Ureter (tissue), 1 donor: Measurements from ENCODE around the gene SIMC1. TPM values are rescaled to one million over a fixed set of nuclear protein-coding genes. Genes with fewer than 3 reads are reported as not detected.
"Not testable (repeated sequence)": the region's sequence is repeated elsewhere in the genome, so short reads cannot be mapped to it uniquely, and the experiment has no call there.

ENCODE experiments used
- DNase-seq: peaks from one replicate; pipeline ENCODE4 v3.0.0-alpha.2; 2020; ENCODE audit warnings: low spot score
- total RNA-seq: library from RNA; stranded (reverse); gene quantifications from one replicate; pipeline ENCODE4 v1.2.4, GENCODE V29; 2023
- donor health status: DM: yes; HTN: yes; CAD: no.

SIMC1 gene
- total RNA-seq, 1 donor from 2014 or later, result 25.7 TPM

DNA sequence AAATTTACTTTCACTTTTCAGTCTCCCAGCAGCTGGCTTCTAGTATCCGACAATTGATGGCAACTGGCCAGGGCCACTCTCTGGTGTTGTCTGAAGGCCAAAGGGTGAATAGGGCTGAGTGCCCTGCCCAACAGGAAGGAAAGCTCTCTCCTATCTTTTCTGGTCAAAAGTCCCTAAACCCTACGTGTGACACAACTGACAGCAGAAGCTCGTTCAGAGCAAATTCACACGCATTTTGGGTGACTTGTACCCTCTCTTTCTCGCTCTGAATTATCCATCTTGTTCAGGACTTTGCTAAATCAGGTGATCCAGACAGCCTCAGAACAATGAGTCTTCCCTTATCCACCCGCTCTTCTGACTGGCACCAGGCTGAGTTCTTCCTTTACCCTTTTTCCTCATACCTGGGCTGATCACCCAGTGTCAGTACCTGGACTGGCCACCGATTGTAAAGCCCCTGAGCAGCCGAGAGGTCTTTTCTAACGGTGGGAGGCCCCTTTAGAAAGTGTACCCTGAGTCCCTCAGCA, 21.8 kb upstream of the SIMC1 start:
- peak; percentile 78 for DNase-seq

DNA sequence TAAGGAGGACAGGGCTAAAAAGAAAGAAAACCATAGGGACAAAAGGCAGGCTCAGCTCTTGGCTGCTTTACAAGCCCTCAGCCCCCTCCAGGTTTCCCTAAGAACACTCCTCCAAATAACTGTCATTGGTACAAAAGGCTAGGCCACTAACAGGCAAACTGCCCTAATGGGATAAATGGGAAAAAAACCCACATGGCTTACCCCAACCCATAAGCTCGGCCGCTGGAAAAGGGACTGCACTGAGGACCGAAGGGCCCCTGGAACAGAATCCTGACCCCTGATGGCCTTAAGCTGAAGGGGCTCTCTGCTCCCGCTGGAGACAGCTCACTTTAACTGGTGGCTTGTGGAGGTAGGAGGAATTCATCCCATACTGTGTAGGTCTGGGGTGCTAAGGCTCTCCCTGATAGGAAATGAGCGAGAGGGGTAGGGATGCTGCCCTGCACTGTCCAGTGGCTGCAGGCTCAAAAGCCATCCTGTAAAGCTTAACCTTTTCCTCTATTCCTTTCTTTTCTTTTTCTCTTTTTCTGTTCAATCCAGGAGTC, 21.0 kb upstream of the SIMC1 start:
- not testable (repeated sequence) for DNase-seq

DNA sequence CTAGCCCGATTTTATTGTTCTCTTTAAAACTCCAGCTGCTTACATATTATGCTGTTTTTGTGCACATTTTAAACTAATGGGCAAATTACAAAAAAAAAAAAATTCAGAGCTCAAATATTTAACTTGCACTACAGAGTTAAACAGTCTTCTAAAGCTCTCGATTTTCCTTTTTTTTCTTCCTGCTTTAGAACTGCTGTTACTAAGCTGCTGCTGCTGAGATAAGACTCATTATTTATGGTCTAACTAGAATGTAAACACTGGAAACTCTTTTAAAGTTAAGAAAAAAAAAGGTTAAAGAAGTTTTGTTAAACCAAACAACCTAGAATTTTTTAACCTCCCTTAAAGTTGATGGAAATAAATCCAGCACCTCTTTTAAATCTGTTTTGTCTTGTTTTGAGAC, 20.5 kb upstream of the SIMC1 start:
- DNase-seq, result not testable (repeated sequence)

DNA sequence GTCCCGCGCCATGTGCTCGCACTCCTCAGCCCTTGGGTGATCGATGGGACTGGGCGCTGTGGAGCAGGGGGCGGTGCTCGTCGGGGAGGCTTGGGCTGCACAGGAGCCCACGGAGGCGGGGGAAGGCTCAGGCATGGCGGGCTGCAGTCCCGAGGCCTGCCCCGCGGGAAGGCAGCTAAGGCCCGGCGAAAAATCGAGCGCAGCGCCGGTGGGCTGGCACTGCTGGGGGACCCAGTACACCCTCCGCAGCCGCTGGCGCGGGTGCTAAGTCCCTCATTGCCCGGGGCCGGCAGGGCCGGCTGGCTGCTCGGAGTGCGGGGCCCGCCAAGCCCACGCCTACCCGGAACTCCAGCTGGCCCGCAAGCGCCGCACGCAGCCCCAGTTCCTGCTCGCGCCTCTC, 16.2 kb upstream of the SIMC1 start:
- not testable (repeated sequence) for DNase-seq

DNA sequence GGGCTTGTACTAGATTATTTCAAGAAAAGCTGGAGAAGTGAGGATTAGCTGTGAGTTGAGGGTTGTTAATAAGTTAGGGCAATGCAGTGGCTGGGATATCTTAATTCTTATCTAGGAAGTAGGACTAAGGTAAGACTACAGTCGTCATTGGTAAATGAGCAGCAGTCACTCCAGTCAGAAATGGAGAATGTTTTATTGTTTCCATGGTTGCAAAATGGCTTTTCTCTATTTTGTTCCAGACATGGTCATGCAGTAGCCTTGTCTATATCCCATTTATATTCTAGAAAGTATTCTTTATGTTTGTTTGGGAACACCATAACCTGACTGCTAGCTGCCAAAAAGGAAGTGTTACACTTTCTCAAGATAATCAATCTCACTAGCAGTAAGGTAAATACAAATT, 9.9 kb upstream of the SIMC1 start:
- DNase-seq, result not testable (repeated sequence)

DNA sequence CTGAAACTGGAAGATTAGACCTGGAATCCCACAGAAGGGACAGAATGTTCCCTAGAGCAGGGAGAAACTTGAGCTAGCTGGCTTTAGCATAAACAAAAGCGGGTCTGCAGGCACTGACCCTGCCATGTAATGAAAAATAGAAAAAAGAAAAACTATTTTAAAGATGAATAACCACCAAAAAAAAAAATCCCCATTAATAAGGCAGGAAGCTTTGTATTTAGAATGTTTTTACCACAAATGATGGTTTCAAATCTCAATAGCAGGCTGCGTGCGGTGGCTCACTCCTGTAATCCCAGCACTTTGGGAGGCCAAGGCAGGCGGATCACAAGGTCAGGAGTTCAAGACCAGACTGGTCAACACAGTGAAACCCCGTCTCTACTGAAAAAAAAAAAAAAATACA, 5.0 kb upstream of the SIMC1 start:
- not testable (repeated sequence) for DNase-seq

DNA sequence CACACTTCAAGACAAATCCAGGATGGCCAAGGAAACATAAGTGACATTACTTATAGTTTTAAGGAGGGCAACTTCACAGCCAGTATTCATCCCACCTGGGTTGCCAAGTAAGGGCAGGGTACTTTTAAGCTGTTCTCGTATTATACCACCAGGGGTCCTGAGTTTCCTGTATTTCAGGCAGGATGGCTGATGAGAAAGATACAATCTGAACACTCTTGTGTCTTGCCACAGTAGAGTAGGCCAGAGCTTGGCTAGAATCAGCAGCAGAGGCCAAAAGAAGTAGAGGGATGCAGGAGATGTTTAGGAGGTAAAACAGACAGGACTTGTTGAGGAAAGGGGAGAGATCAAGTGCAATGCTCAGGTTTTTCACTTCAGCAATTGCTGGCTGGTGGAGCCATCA, 3.1 kb upstream of the SIMC1 start:
- DNase-seq, result not testable (repeated sequence)

DNA sequence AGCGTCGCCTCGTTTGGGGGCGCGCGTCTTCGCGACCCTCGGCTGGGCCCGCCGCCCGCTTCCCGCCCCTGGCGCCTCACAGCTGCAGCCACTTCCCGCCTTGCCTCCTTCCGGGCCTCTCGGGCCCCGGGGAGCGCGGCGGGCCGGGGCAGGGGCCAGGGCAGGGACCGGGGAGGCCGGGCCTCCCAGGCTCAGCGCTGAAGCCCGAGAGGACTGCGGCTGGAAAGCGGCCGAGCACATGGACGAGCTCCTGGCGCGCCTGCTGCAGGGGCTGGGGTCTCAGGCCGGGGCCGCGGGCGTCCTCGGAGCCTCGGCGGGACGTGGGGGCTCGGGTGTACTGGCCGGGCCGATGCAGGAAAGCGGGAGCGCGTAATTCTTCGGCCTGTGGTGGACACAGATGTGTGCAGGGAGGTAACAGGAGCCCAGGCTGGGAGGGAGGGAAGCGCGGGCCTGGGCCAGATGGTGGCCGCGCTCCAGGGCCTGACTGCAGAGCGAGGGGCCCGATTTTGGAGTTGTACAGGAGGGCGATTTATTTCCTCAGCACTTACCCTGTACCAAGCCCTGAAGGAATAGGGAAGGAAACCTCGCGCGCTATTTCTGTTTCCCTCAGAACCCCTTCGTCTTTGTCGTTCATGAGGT, 540 bp downstream of the SIMC1 start:
- not testable (repeated sequence) for DNase-seq

DNA sequence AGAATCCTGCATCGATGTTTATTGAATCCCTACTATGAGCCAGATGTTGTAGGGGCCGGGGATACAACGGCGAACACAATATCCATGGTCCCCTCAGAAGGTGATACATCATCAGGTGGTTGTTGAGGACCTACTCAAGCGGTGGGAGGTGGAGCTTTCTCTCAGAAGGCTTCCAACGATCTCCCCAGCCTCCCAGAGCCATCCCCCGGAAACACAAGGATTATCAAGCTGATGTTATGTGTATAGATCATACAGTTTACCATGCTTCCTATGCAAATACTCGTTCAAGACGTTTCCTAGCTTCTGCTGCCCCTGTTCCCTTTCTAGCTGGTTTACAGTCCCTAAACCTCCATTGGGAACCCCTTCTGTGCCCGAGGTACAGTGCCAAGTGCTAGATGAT, 1.1 kb downstream of the SIMC1 start:
- DNase-seq, result not testable (repeated sequence)

DNA sequence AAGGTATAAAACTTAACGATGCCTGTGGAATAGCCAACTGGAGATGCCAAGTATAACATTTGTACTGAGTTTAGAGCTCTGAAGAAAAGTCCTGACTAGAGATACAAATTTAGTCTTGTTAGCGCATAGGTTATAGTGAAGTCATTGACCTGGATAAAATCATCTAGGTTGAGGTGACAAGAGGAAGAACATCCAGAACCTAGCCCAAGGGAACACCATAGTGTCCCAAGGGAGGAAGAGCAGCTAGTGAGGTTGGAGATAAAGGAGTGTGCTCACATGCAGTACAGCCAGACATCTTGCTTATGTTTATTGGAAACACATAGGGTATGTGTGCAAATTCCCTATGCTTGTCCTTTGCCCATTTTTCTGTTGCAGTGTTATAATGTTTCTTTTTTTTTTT, 6.1 kb downstream of the SIMC1 start:
- not testable (repeated sequence) for DNase-seq

DNA sequence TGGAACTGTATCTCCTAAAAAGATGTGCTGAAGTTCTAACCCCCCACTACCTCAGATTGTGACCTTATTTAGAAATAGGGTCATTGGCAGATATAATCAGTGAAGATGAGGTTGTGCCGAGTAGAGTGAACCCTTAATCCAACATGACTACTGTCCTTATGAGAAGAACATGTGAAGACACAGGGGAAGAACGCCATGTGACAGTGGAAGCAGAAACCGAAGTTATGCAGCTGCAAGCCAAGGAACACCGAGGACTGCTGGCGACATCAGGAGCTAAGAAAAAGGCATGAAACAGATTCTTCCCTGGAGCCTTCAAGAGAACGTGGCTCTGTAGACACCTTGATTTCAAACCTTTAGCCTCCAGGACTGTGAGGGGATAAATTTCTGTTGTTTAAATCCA, 6.8 kb downstream of the SIMC1 start:
- DNase-seq, result not testable (repeated sequence)

DNA sequence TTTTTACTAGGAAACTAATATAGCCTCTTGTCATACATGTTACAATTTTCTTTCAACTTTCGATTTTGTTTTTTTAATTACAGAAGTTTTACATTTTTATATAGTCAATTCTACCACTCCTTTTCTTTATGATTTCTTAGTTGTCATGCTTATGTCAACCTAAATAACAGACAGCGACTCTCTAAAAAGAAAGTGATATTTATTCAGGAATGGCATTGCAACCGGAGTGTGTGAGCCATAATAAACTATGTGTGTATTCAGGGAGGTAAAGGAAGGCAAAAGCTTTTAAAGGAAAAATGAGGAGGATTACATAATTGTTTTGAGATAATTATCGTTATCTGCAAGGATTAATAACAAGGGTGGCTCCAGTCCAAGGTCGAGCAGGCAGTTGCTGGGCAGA, 7.3 kb downstream of the SIMC1 start:
- DNase-seq, result not testable (repeated sequence)

DNA sequence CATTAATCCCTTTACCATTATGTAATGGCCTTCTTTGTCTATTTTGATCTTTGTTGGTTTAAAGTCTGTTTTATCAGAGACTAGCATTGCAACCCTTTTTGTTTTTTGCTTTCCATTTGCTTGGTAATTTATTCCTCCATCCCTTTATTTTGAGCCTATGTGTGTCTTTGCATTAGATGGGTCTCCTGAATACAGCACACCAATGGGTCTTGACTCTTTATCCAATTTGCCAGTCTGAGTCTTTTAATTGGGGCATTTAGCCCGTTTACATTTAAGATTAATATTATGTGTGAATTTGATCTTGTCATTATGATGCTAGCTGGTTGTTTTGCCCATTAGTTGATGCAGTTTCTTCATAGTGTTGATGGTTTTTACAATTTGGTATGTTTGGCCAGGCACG, 12.5 kb downstream of the SIMC1 start:
- not testable (repeated sequence) for DNase-seq

DNA sequence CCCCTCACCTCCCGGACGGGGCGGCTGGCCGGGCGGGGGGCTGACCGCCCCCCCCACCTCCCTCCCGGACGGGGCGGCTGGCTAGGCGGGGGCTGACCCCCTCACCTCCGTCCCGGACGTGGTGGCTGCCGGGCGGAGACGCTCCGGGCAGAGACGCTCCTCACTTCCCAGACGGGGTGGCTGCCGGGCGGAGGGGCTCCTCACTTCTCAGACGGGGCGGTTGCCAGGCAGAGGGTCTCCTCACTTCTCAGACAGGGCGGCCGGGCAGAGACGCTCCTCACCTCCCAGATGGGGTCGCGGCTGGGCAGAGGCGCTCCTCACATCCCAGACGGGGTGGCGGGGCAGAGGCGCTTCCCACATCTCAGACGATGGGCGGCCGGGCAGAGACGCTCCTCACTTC, 13.9 kb downstream of the SIMC1 start:
- DNase-seq, result not testable (repeated sequence)

DNA sequence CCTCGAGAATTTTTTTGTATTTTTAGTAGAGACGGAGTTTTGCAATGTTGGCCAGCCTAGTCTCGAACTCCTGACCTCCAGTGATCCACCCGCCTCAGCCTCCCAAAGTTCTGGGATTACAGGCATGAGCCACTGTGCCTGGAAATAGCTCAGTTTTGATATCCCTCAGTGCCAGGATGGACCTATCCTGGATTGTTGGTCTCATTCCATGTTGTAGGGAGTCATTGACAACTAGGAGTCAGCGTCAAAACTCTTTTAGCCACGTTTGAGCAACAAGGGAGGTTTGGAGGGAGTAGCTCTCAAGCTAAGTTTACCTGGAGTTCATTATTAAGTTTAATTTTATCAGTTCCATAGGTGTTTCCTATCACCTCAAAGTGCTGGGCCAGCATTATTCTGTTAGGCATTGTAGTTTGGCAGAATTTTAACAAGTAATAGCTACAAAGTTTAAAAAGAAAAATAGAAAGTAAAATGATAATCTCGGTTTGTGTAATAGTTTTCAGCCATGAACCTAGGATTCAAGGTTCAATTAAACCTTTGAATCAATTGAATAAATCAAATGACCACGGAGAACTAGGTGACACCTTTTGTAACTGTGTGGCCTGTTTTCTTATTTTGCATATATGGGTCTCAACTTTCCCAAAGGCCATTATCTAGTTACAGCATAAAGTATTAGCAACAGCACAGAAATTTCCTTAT, 15.3 kb downstream of the SIMC1 start:
- not testable (repeated sequence) for DNase-seq

DNA sequence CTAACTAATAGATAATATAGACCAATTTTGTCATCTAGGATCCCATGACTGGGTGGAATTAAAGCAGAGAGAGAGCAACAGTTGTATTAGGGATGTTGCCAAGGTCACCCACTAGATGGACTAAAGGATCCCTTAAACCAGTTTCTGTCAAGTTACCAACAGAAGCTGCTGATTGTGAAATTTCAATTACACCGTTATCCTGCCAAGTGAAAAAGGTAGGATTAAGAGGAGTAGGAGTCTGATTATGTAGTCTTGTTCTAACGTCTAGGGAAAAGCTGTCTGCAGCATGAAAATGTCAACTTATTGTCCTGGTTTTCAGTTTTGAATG, 15.8 kb downstream of the SIMC1 start:
- DNase-seq, result not testable (repeated sequence)

DNA sequence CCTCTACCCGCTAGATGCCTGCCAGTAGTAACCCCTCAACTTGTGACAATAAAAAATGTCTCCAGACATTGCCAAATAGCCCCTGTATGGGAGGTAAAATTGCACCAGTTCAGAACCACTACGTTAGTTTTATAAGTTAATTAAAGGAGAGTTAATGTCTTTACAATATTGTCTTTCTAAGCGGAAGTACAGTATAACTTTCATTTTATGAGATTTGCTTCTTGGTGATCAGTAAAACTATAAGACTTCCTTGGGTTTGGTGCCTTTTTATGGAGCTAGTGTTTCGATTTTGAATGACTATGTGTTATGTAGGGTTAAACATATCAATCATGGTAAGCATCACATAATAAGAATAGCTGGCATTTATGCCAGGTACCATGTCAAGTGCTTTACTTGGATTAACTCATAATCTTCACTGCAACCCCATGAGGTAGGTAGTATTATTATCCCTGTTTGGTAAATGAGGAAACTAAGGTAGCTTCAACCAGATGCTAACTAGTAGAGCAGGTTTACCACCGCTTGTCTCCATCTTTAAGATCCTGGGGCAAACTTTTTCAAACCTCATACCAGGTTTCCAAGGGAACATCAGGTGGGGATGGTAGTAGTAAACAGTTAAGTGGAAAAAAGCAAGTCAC, 19.8 kb downstream of the SIMC1 start:
- not testable (repeated sequence) for DNase-seq

DNA sequence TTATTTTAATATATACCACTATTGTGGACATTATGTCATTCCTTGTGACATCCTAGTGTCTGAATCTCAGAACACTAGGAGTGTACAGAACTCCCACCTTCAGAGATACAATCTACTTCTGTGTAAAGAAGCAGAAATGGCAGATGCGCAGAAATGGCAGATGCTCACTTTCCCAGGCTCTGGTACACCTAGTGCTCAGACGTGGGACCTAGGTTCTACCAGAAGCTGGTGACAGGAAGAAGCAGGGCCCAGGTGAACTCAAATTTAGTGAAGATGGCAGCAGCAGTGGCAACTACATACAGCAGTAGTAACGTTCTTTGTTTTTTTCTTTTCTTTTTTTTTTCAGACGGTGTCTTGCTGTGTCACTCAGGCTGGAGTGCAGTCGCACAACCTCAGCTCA, 22.5 kb downstream of the SIMC1 start:
- not testable (repeated sequence) for DNase-seq

DNA sequence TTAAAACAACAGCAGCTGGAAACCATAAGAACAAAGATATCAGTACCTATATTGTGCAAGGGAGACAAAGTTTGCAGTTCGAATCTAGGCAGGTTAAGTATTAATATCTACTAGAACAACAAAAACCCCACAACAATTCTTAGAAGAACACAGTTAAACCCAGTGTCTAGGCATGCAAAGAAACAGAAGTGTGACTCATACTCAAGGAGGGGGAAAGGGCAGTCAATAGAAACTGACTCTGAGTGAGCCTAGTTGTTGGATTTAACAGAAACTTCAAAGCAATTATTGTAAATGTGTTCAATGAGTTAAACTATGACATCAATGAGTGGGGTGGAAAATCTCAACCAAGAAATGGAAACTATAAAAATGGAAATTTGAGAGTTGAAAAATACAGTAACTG, 28.2 kb downstream of the SIMC1 start:
- not testable (repeated sequence) for DNase-seq

DNA sequence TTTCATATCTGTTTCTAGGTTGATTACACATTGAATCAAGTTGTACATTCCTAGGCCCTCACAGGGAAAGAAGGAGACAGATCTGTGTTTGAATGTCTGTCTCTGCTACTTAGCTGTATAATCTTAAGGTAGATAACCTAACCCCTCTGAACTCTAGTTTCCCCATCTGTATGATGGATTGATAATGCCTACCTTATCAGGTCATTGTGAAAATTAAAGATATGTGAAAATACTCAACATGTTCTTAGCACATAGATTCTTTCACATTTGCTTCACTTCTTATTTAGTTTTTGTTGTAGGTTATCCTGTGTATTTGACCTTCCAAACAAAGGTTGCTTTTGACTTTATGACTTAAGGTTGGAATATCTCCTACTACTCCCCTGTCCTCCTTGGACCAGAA, 50.8 kb downstream of the SIMC1 start:
- not testable (repeated sequence) for DNase-seq

DNA sequence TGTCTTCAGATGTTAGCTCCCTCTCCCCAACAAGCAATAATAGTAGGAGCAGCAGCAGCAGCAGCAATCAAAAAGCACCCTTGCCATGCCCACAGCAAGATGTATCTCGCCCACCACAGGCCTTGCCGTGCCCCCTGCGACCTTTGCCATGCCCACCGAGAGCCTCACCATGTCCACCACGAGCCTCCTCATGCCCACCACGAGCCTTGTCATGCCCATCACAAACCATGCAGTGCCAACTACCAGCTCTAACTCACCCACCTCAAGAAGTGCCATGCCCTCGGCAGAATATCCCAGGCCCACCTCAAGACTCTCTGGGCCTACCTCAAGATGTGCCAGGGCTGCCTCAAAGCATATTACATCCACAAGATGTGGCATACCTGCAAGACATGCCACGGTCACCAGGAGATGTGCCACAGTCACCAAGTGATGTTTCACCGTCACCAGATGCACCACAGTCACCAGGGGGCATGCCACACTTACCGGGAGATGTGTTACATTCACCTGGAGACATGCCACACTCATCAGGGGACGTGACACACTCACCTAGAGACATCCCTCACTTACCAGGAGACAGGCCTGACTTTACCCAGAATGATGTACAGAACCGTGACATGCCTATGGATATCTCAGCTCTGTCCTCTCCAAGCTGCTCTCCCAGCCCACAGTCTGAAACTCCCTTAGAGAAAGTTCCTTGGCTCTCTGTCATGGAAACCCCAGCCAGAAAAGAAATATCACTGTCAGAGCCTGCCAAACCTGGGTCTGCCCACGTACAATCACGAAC, 52.0 kb downstream of the SIMC1 start:
- not testable (repeated sequence) for DNase-seq

DNA sequence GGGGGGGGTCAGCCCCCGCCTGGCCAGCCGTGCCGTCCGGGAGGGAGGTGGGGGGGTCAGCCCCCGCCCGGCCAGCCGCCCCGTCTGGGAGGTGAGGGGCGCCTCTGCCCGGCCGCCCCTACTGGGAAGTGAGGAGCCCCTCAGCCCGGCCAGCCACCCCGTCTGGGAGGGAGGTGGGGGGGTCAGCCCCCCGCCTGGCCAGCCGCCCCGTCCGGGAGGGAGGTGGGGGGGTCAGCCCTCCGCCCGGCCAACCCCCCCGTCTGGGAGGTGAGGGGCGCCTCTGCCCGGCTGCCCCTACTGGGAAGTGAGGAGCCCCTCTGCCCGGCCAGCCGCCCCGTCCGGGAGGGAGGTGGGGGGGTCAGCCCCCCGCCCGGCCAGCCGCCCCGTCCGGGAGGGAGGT, 67.1 kb downstream of the SIMC1 start:
- DNase-seq, result not testable (repeated sequence)
